ENCODE data around the gene TRIM26.

Gene TRIM26

DNA sequence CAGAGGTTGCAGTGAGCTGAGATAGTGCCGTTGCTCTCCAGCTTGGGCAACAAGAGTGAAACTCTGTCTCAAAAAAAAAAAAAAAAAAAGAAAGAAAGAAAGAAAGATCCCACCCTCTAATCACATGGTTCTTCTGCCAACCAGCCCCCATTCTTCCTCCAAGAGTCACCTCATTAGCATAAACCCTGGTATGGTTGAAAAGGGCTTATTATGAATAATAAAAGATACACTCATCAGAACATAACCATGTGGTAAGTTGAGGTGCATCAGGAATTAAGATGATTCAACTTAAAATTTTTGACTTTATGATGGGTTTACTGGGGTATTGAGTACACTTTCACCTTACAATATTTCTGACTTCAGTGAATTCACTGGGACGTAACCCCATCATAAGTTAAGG, 78.1 kb downstream of the TRIM26 start:
- no peak for TF ChIP-seq POLR2A (IDR thresholded peaks at IDR 0.05; ENCODE audit: extremely low read depth, insufficient read length)
- no peak for TF ChIP-seq MYC (IDR thresholded peaks at IDR 0.05; ENCODE audit: low read depth, low read length)
- TF ChIP-seq, protein P1, sequence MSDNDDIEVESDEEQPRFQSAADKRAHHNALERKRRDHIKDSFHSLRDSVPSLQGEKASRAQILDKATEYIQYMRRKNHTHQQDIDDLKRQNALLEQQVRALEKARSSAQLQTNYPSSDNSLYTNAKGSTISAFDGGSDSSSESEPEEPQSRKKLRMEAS (IDR thresholded peaks at IDR 0.05; ENCODE audit: low read depth, low read length), result no peak
- TF ChIP-seq, protein P2, sequence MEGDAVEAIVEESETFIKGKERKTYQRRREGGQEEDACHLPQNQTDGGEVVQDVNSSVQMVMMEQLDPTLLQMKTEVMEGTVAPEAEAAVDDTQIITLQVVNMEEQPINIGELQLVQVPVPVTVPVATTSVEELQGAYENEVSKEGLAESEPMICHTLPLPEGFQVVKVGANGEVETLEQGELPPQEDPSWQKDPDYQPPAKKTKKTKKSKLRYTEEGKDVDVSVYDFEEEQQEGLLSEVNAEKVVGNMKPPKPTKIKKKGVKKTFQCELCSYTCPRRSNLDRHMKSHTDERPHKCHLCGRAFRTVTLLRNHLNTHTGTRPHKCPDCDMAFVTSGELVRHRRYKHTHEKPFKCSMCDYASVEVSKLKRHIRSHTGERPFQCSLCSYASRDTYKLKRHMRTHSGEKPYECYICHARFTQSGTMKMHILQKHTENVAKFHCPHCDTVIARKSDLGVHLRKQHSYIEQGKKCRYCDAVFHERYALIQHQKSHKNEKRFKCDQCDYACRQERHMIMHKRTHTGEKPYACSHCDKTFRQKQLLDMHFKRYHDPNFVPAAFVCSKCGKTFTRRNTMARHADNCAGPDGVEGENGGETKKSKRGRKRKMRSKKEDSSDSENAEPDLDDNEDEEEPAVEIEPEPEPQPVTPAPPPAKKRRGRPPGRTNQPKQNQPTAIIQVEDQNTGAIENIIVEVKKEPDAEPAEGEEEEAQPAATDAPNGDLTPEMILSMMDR (IDR thresholded peaks at IDR 0.05; ENCODE audit: low read depth, low read length), result no peak
- no peak overlapping the region for H3K4me3 ChIP-seq (ENCODE audit: low read depth, low read length)
- DNase-seq (ENCODE audit: low read depth), result no peak
